GM04504 (cell line): ENCODE data around the gene TTC3.

Experiments used
- DNase-seq: peaks from one replicate; pipeline ENCODE4 v3.0.0-alpha.2; 2012; ENCODE audit warnings: low read depth

The TTC3 gene

GRCh38 chr21:37059181-37059580, 13.9 kb upstream of the TTC3 start:
- DNase-seq = no peak

GRCh38 chr21:37060296-37060695, 12.8 kb upstream of the TTC3 start:
- peak; percentile 89 for DNase-seq

GRCh38 chr21:37061926-37062592, 11.0 kb upstream of the TTC3 start:
- DNase-seq = no peak

GRCh38 chr21:37062593-37062935, 10.5 kb upstream of the TTC3 start:
- DNase-seq = no peak

GRCh38 chr21:37063433-37063832, 9.6 kb upstream of the TTC3 start:
- no peak for DNase-seq

GRCh38 chr21:37064841-37065240, 8.2 kb upstream of the TTC3 start:
- no peak for DNase-seq

- no peak for DNase-seq
Measured at GRCh38 chr21:37065561-37066177, 7.4 kb upstream of the TTC3 start.

GRCh38 chr21:37071561-37072273, 1.3 kb upstream of the TTC3 start:
- DNase-seq = peak; percentile 60

GRCh38 chr21:37072274-37072987, 623 bp upstream of the TTC3 start:
- peak; percentile 54 for DNase-seq

GRCh38 chr21:37073417-37074196, 553 bp downstream of the TTC3 start:
- peak; percentile 6 for DNase-seq

- DNase-seq = no peak
Measured at GRCh38 chr21:37074197-37074510, 1.1 kb downstream of the TTC3 start.

- no peak for DNase-seq
Measured at GRCh38 chr21:37074546-37074945, 1.5 kb downstream of the TTC3 start.

GRCh38 chr21:37075214-37075770, 2.2 kb downstream of the TTC3 start:
- no peak for DNase-seq

GRCh38 chr21:37076087-37076850, 3.2 kb downstream of the TTC3 start:
- DNase-seq = no peak

- no peak for DNase-seq
Measured at GRCh38 chr21:37077403-37077802, 4.3 kb downstream of the TTC3 start.

GRCh38 chr21:37079211-37079824, 6.3 kb downstream of the TTC3 start:
- DNase-seq = no peak

- no peak for DNase-seq
Measured at GRCh38 chr21:37082375-37082774, 9.3 kb downstream of the TTC3 start.

GRCh38 chr21:37082856-37083528, 9.9 kb downstream of the TTC3 start:
- no peak for DNase-seq

- no peak for DNase-seq
Measured at GRCh38 chr21:37085726-37086125, 12.7 kb downstream of the TTC3 start.

GRCh38 chr21:37087188-37087587, 14.1 kb downstream of the TTC3 start:
- peak; percentile 29 for DNase-seq
